SK-N-SH (cell line): ENCODE measurements around the gene PTPRG. TPM values are rescaled to one million over a fixed set of nuclear protein-coding genes. Genes with fewer than 3 reads are reported as not detected.

Experiments
- CTCF ChIA-PET: fragments of 300-600, 350-600 bp; formaldehyde crosslinking; extraction: SDS; loops from one replicate; lab custom pipeline; 2021; lab: Yijun Ruan, JAX
- POLR2A ChIA-PET: fragments of 350-600 bp; sonication (Branson Sonifier 250); formaldehyde crosslinking; extraction: SDS; loops from one replicate; lab custom pipeline; 2020; ENCODE audit warnings: antibody characterized with exemption, inconsistent platforms; lab: Yijun Ruan, JAX
- DNase-seq: peaks from one replicate; pipeline ENCODE4 v3.0.0; 2012
- H2AFZ ChIP-seq: fragments of 200-600 bp; sonication (generic); 2 replicates; pipeline ENCODE4 v1.8.1; 2016; ENCODE audit warnings: antibody characterized with exemption, mild to moderate bottlenecking, low read depth
- H3F3A ChIP-seq: fragments of 200-600 bp; sonication (generic); replicated peaks from 2 replicates; pipeline ENCODE3; 2016; ENCODE audit warnings: antibody characterized with exemption, mild to moderate bottlenecking; ENCODE audit not compliant: insufficient read depth
- H3K27ac ChIP-seq, 2 experiments: fragments of 200-500 bp in 1 of 2; fragments of 200-600 bp in 1 of 2; sonication (Bioruptor generic) in 1 of 2; sonication (generic), shearing (Covaris generic) in 1 of 2; 2 replicates each; pipeline versions ENCODE4 v1.5.1 to v1.6.1; 2014 to 2016; ENCODE audit warnings: low read depth in 2 of 2, inconsistent platforms in 1 of 2, low read length in 1 of 2, mild to moderate bottlenecking in 1 of 2, mixed read lengths in 1 of 2
- H3K27me3 ChIP-seq: fragments of 200-600 bp; sonication (generic), shearing (Covaris generic); 2 replicates; pipeline ENCODE4 v1.6.1; 2016; ENCODE audit warnings: mixed run types; ENCODE audit not compliant: insufficient read depth
- H3K36me3 ChIP-seq, 2 experiments: fragments of 200-500 bp in 1 of 2; fragments of 200-600 bp in 1 of 2; sonication (Bioruptor generic) in 1 of 2; sonication (generic) in 1 of 2; replicated peaks in 1 of 2; 2 replicates each; pipeline versions ENCODE3 to v1.5.1; 2014 to 2016; ENCODE audit warnings: low read length in 1 of 2, mild to moderate bottlenecking in 1 of 2; ENCODE audit not compliant: insufficient read depth in 2 of 2, control insufficient read depth in 1 of 2
- H3K4me1 ChIP-seq, 2 experiments: fragments of 200-500 bp in 1 of 2; fragments of 200-600 bp in 1 of 2; sonication (Bioruptor generic) in 1 of 2; sonication (generic), shearing (Covaris generic) in 1 of 2; 2 replicates each; pipeline versions ENCODE4 v1.5.1 to v1.6.1; 2014 to 2016; ENCODE audit warnings: low read depth in 1 of 2, low read length in 1 of 2, mixed run types in 1 of 2; ENCODE audit not compliant: insufficient read depth in 2 of 2, control insufficient read depth in 1 of 2
- H3K4me2 ChIP-seq: fragments of 200-600 bp; sonication (generic), shearing (Covaris generic); 2 replicates; pipeline ENCODE4 v1.6.1; 2017; ENCODE audit warnings: mixed run types
- H3K4me3 ChIP-seq, 2 experiments: fragments of 200-500 bp in 1 of 2; fragments of 200-600 bp in 1 of 2; sonication (Bioruptor generic) in 1 of 2; sonication (generic), shearing (Covaris generic) in 1 of 2; 2 replicates each; pipeline versions ENCODE4 v1.5.1 to v1.8.1; 2014 to 2016; ENCODE audit warnings: low read depth in 2 of 2, inconsistent platforms in 1 of 2, low read length in 1 of 2, mild to moderate bottlenecking in 1 of 2, mixed read lengths in 1 of 2, moderate library complexity in 1 of 2
- H3K79me2 ChIP-seq: fragments of 200-600 bp; sonication (generic); 2 replicates; pipeline ENCODE4 v1.8.1; 2017; ENCODE audit warnings: mild to moderate bottlenecking; ENCODE audit not compliant: insufficient read depth
- H3K9ac ChIP-seq: fragments of 200-600 bp; sonication (generic); 2 replicates; pipeline ENCODE4 v1.6.1; 2017; ENCODE audit warnings: mixed run types
- H3K9me2 ChIP-seq: fragments of 200-600 bp; sonication (generic); 2 replicates; pipeline ENCODE4 v1.6.1; 2017; ENCODE audit warnings: mixed run types
- H3K9me3 ChIP-seq: fragments of 200-600 bp; sonication (generic); 2 replicates; pipeline ENCODE4 v1.6.1; 2017; ENCODE audit warnings: mixed run types, mild to moderate bottlenecking, moderate library complexity
- H4K20me1 ChIP-seq: fragments of 200-600 bp; sonication (generic); 2 replicates; pipeline ENCODE4 v1.6.1; 2017; ENCODE audit warnings: mild to moderate bottlenecking, mixed run types; ENCODE audit not compliant: insufficient read depth
- CHD2 ChIP-seq: fragments of 150-350 bp; IDR thresholded peaks from 2 replicates; pipeline ENCODE4 v1.6.1; 2018; ENCODE audit warnings: low read length; ENCODE audit not compliant: partially characterized antibody
- ELF1 ChIP-seq: IDR thresholded peaks from 2 replicates; pipeline ENCODE4 v1.4.0; 2012
- EZH2phosphoT487 ChIP-seq: fragments of 200-600 bp; sonication (generic); IDR thresholded peaks from 2 replicates; pipeline ENCODE4 v1.6.1; 2017; ENCODE audit warnings: low read depth, mixed run types, mild to moderate bottlenecking, antibody characterized with exemption, moderate library complexity, borderline replicate concordance
- FOXJ3 ChIP-seq: sonication (generic); formaldehyde crosslinking; IDR thresholded peaks from 2 replicates; pipeline ENCODE4 v1.5.1; 2020; ENCODE audit warnings: mild to moderate bottlenecking, missing genetic modification reagents
- FOXM1 ChIP-seq: IDR thresholded peaks from 2 replicates; pipeline ENCODE4 v1.4.0; 2012; ENCODE audit warnings: low read depth, mild to moderate bottlenecking
- IRF3 ChIP-seq: fragments of 150-350 bp; IDR thresholded peaks from 2 replicates; pipeline ENCODE4 v1.6.1; 2016; ENCODE audit warnings: mild to moderate bottlenecking, low read depth, low read length
- JUND ChIP-seq: IDR thresholded peaks from 2 replicates; pipeline ENCODE4 v1.4.0; 2012
- MEF2A ChIP-seq: IDR thresholded peaks from 2 replicates; pipeline ENCODE4 v1.4.0; 2012; ENCODE audit warnings: low read depth, borderline replicate concordance
- NRF1 ChIP-seq: IDR thresholded peaks from 2 replicates; pipeline ENCODE4 v1.6.1; 2012; ENCODE audit warnings: low read depth, mild to moderate bottlenecking, low read length
- RAD21 ChIP-seq: IDR thresholded peaks from 2 replicates; pipeline ENCODE4 v1.6.1; 2012; ENCODE audit warnings: mild to moderate bottlenecking, low read length
- RFX5 ChIP-seq: IDR thresholded peaks from 2 replicates; pipeline ENCODE4 v1.6.1; 2012; ENCODE audit warnings: mild to moderate bottlenecking, improper control_type of control experiment, low read length
- RXRA ChIP-seq: IDR thresholded peaks from 2 replicates; pipeline ENCODE4 v1.4.0; 2012; ENCODE audit warnings: low read depth, mild to moderate bottlenecking, borderline replicate concordance
- TCF12 ChIP-seq: IDR thresholded peaks from 2 replicates; pipeline ENCODE4 v1.4.0; 2012
- TEAD4 ChIP-seq: IDR thresholded peaks from 2 replicates; pipeline ENCODE4 v1.4.0; 2012; ENCODE audit warnings: mild to moderate bottlenecking, borderline replicate concordance; ENCODE audit not compliant: insufficient read depth
- WGBS: methylation state at CpG from one replicate; pipeline ENCODE4 v1.1.6; 2017; ENCODE audit warnings: low lambda C conversion rate; 5-methylcytosine and 5-hydroxymethylcytosine counted together
- polyA plus RNA-seq, 3 experiments: library from polyadenylated mRNA; depleted of rRNA; stranded (reverse); fragments of >200 nt; gene quantifications; 2 replicates each; pipeline ENCODE4 v1.2.3, GENCODE V29; 2012
- TF ChIP-seq, protein P1 (sequence below): IDR thresholded peaks from 2 replicates; pipeline ENCODE4; 2012
- TF ChIP-seq, protein P2 (sequence below): fragments of 200-600 bp; sonication (generic); IDR thresholded peaks from 2 replicates; pipeline ENCODE4 v1.6.1; 2017; ENCODE audit warnings: antibody characterized with exemption, mild to moderate bottlenecking, moderate library complexity
- TF ChIP-seq, protein P3 (sequence below): IDR thresholded peaks from 2 replicates; pipeline ENCODE4 v1.4.0; 2012; ENCODE audit warnings: low read depth, borderline replicate concordance
- TF ChIP-seq, protein P4 (sequence below): fragments of 150-350 bp; IDR thresholded peaks from 2 replicates; pipeline ENCODE4 v1.6.1; 2017; ENCODE audit warnings: antibody characterized with exemption, low read length, low read depth, borderline replicate concordance
- TF ChIP-seq, protein P5 (sequence below): IDR thresholded peaks from 2 replicates; pipeline ENCODE4 v1.4.0; 2012; ENCODE audit warnings: low read depth, borderline replicate concordance
- TF ChIP-seq, protein P6 (sequence below): IDR thresholded peaks from 2 replicates; pipeline ENCODE4 v1.6.1; 2012; ENCODE audit warnings: mild to moderate bottlenecking, low read depth, low read length, moderate library complexity

Gene PTPRG
- polyA plus RNA-seq, 1 of the 3 experiments (the other 2 are of a cell fraction): 14.1 TPM

DNA sequence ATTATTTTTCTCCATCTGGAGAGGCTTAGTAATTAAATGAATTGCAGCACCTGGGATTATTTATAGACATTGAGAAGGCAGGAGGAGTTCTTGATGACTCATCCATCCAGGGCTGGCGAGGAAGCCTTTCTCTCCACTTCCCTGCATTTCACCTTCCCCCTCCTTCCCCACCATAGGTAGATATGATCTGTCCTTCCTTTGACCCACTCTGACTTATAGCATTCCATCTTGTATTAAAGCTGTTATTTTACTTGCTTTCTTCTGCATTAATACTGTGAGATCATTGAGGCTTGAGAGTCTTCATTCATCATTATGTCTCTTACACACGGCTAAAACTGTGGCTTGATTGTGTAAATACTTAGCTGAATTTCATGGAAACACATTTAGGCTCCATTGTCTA lies 523.2 kb downstream of the PTPRG start (continued):
- TF ChIP-seq EZH2phosphoT487 (no peak), FOXM1 (peak; percentile 42; the same call in 1 of the 2 replicates), CHD2 (no peak), RXRA (peak; percentile 99), MEF2A (0 out of 2 replicates have a peak, but pooled peaks have one; percentile 47), ELF1 (no peak), FOXJ3 (CRISPR knock-in tag) (no peak)
- TF ChIP-seq, protein P1, sequence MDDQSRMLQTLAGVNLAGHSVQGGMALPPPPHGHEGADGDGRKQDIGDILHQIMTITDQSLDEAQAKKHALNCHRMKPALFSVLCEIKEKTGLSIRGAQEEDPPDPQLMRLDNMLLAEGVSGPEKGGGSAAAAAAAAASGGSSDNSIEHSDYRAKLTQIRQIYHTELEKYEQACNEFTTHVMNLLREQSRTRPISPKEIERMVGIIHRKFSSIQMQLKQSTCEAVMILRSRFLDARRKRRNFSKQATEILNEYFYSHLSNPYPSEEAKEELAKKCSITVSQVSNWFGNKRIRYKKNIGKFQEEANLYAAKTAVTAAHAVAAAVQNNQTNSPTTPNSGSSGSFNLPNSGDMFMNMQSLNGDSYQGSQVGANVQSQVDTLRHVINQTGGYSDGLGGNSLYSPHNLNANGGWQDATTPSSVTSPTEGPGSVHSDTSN: peak; percentile 64

- Histone ChIP-seq H3K4me3 (no peak overlapping the region), H3K9me2 (no peaks in the 10 kb centered on the region), H3K9ac (no peak overlapping the region), H2AFZ (no peak overlapping the region), H3K27ac (no peak overlapping the region), H3K27me3 (no peaks in the 10 kb centered on the region), H3K9me3 (no peaks in the 10 kb centered on the region), H3K4me1 (peaks cover 2 to 12% of the 10 kb centered on the region in 2 experiments), H3K79me2 (no peaks in the 10 kb centered on the region), H3K36me3 (no peaks in the 10 kb centered on the region), H3K4me2 (no peak overlapping the region), H3F3A (peaks cover 13% of the 10 kb centered on the region), H4K20me1 (no peaks in the 10 kb centered on the region)
- 85% methylated on average over 4 of the region's 4 CpGs for WGBS
- ChIA-PET CTCF (no interaction called here), POLR2A (no interaction called here)
- no peak for DNase-seq
- TF ChIP-seq, protein P2, sequence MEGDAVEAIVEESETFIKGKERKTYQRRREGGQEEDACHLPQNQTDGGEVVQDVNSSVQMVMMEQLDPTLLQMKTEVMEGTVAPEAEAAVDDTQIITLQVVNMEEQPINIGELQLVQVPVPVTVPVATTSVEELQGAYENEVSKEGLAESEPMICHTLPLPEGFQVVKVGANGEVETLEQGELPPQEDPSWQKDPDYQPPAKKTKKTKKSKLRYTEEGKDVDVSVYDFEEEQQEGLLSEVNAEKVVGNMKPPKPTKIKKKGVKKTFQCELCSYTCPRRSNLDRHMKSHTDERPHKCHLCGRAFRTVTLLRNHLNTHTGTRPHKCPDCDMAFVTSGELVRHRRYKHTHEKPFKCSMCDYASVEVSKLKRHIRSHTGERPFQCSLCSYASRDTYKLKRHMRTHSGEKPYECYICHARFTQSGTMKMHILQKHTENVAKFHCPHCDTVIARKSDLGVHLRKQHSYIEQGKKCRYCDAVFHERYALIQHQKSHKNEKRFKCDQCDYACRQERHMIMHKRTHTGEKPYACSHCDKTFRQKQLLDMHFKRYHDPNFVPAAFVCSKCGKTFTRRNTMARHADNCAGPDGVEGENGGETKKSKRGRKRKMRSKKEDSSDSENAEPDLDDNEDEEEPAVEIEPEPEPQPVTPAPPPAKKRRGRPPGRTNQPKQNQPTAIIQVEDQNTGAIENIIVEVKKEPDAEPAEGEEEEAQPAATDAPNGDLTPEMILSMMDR: no peak
- no peak for TF ChIP-seq TEAD4
- no peak for TF ChIP-seq RFX5
- TF ChIP-seq, protein P3, sequence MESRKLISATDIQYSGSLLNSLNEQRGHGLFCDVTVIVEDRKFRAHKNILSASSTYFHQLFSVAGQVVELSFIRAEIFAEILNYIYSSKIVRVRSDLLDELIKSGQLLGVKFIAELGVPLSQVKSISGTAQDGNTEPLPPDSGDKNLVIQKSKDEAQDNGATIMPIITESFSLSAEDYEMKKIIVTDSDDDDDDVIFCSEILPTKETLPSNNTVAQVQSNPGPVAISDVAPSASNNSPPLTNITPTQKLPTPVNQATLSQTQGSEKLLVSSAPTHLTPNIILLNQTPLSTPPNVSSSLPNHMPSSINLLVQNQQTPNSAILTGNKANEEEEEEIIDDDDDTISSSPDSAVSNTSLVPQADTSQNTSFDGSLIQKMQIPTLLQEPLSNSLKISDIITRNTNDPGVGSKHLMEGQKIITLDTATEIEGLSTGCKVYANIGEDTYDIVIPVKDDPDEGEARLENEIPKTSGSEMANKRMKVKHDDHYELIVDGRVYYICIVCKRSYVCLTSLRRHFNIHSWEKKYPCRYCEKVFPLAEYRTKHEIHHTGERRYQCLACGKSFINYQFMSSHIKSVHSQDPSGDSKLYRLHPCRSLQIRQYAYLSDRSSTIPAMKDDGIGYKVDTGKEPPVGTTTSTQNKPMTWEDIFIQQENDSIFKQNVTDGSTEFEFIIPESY: no peak
- TF ChIP-seq, protein P4, sequence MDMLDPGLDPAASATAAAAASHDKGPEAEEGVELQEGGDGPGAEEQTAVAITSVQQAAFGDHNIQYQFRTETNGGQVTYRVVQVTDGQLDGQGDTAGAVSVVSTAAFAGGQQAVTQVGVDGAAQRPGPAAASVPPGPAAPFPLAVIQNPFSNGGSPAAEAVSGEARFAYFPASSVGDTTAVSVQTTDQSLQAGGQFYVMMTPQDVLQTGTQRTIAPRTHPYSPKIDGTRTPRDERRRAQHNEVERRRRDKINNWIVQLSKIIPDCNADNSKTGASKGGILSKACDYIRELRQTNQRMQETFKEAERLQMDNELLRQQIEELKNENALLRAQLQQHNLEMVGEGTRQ: no peak
- TF ChIP-seq NRF1: no peak
- TF ChIP-seq JUND: no peak
- TF ChIP-seq FOXJ3 (CRISPR knock-in tag): no peak
- TF ChIP-seq, protein P5, sequence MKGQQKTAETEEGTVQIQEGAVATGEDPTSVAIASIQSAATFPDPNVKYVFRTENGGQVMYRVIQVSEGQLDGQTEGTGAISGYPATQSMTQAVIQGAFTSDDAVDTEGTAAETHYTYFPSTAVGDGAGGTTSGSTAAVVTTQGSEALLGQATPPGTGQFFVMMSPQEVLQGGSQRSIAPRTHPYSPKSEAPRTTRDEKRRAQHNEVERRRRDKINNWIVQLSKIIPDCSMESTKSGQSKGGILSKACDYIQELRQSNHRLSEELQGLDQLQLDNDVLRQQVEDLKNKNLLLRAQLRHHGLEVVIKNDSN: no peak
- TF ChIP-seq RAD21: no peak
- no peak for TF ChIP-seq TCF12
- TF ChIP-seq CHD2: no peak
- TF ChIP-seq IRF3: no peak
- TF ChIP-seq, protein P6, sequence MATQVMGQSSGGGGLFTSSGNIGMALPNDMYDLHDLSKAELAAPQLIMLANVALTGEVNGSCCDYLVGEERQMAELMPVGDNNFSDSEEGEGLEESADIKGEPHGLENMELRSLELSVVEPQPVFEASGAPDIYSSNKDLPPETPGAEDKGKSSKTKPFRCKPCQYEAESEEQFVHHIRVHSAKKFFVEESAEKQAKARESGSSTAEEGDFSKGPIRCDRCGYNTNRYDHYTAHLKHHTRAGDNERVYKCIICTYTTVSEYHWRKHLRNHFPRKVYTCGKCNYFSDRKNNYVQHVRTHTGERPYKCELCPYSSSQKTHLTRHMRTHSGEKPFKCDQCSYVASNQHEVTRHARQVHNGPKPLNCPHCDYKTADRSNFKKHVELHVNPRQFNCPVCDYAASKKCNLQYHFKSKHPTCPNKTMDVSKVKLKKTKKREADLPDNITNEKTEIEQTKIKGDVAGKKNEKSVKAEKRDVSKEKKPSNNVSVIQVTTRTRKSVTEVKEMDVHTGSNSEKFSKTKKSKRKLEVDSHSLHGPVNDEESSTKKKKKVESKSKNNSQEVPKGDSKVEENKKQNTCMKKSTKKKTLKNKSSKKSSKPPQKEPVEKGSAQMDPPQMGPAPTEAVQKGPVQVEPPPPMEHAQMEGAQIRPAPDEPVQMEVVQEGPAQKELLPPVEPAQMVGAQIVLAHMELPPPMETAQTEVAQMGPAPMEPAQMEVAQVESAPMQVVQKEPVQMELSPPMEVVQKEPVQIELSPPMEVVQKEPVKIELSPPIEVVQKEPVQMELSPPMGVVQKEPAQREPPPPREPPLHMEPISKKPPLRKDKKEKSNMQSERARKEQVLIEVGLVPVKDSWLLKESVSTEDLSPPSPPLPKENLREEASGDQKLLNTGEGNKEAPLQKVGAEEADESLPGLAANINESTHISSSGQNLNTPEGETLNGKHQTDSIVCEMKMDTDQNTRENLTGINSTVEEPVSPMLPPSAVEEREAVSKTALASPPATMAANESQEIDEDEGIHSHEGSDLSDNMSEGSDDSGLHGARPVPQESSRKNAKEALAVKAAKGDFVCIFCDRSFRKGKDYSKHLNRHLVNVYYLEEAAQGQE: no peak
These were observed 527.2 kb downstream of the PTPRG start for GRCh38 chr3:62088472-62089104.
